ENCODE results near the gene CAMK4. TPM values are rescaled to one million over a fixed set of nuclear protein-coding genes. Genes with fewer than 3 reads are reported as not detected.

Gene CAMK4
- total and polyA plus RNA-seq, 2 of the 8 experiments (the other 6 are each of a cell fraction or from before 2014, with no cell fraction given): 1.8 to 8.3 TPM

DNA sequence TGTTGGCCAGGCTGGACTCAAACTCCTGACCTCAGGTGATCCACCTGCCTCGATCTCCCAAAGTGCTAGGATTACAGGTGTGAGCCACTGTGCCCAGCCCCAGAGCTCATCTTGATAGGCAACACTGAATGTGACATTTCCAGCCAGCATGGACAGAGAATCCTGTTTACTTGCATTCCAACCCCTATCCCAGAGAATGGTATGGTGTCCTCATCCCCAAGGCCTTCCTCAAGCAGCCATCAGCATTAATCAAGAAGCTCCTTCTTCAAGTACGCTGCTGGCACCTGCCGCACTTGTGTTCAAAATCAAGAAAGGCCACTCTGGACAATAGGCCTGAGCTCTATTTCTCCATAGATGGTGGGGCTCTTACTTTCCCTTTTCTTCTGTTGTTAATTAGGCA is 247.9 kb downstream of the CAMK4 start (continued):
- TF ChIP-seq HDAC2 (IDR thresholded peaks at IDR 0.05; ENCODE audit: borderline replicate concordance in 1 of 2, low read depth in 2 of 2, low read length in 2 of 2) (no peak), JUND (IDR thresholded peaks at IDR 0.05; ENCODE audit: low read length) (no peak), POU5F1 (IDR thresholded peaks at IDR 0.05; ENCODE audit: low read depth, low read length) (no peak), TAF7 (optimal IDR thresholded peaks at IDR 0.05; ENCODE audit: borderline replicate concordance, low read depth, low read length) (no peak), CHD1 (IDR thresholded peaks at IDR 0.05; ENCODE audit: low read depth, low read length) (no peak), SAP30 (IDR thresholded peaks at IDR 0.05; ENCODE audit: insufficient read depth, insufficient replicate concordance, low read length) (no peak)
- TF ChIP-seq, protein P1, sequence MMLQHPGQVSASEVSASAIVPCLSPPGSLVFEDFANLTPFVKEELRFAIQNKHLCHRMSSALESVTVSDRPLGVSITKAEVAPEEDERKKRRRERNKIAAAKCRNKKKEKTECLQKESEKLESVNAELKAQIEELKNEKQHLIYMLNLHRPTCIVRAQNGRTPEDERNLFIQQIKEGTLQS (IDR thresholded peaks at IDR 0.05; ENCODE audit: insufficient read depth, low read depth, low read length): no peak

All from H1 (cell line).